NCI-H524 treated with DMSO at 0.1 percent for 48 hours (cell line): ENCODE results near the gene RIT2.
"Not testable (repeated sequence)": the region's sequence is repeated elsewhere in the genome, so short reads cannot be mapped to it uniquely, and the experiment has no call there.

Experiments used
- DNase-seq: peaks from one replicate; lab custom pipeline; 2025; lab: John Stamatoyannopoulos, UW

RIT2 gene

GRCh38 chr18:42760290-42760689 lies 355.2 kb downstream of the RIT2 start:
- no peak for DNase-seq

- no peak for DNase-seq
Observed at GRCh38 chr18:42758852-42759251, 356.6 kb downstream of the RIT2 start.

- no peak for DNase-seq
Observed at GRCh38 chr18:42756214-42756613, 359.3 kb downstream of the RIT2 start.

GRCh38 chr18:42752916-42753315 lies 362.6 kb downstream of the RIT2 start:
- DNase-seq: no peak

GRCh38 chr18:42746794-42747193 lies 368.7 kb downstream of the RIT2 start:
- no peak for DNase-seq

- DNase-seq: no peak
Observed at GRCh38 chr18:42745931-42746330, 369.6 kb downstream of the RIT2 start.

- DNase-seq: no peak
Observed at GRCh38 chr18:42745171-42745570, 370.3 kb downstream of the RIT2 start.

GRCh38 chr18:42743373-42744138 lies 371.9 kb downstream of the RIT2 start:
- no peak for DNase-seq

GRCh38 chr18:42742969-42743368 lies 372.5 kb downstream of the RIT2 start:
- no peak for DNase-seq

GRCh38 chr18:42742474-42742873 lies 373.0 kb downstream of the RIT2 start:
- no peak for DNase-seq

- not testable (repeated sequence) for DNase-seq
Observed at GRCh38 chr18:42741805-42742347, 373.6 kb downstream of the RIT2 start.

GRCh38 chr18:42741299-42741698 lies 374.2 kb downstream of the RIT2 start:
- not testable (repeated sequence) for DNase-seq

- DNase-seq: no peak
Observed at GRCh38 chr18:42736074-42736473, 379.4 kb downstream of the RIT2 start.

- DNase-seq: no peak
Observed at GRCh38 chr18:42734520-42734919, 381.0 kb downstream of the RIT2 start.

- DNase-seq: no peak
Observed at GRCh38 chr18:42730272-42730671, 385.2 kb downstream of the RIT2 start.

- DNase-seq: no peak
Observed at GRCh38 chr18:42719221-42719620, 396.3 kb downstream of the RIT2 start.

GRCh38 chr18:42712065-42712464 lies 403.4 kb downstream of the RIT2 start:
- no peak for DNase-seq

- no peak for DNase-seq
Observed at GRCh38 chr18:42707080-42707479, 408.4 kb downstream of the RIT2 start.

- DNase-seq: peak; percentile 85
Observed at GRCh38 chr18:42706618-42707017, 408.9 kb downstream of the RIT2 start.

GRCh38 chr18:42706029-42706608 lies 409.4 kb downstream of the RIT2 start:
- DNase-seq: no peak
